HG03442 (cell line): ENCODE results near the gene RNASEH2A.

ENCODE experiments used
- ATAC-seq: cut with Tn5 transposase; IDR thresholded peaks from one replicate; pipeline ENCODE4 v1.9.1; 2021; ENCODE audit warnings: mild to moderate bottlenecking, moderate library complexity; ENCODE audit not compliant: unreplicated experiment

The RNASEH2A gene

GRCh38 chr19:12806242-12807081 is at the start of gene RNASEH2A:
TSS of gene RNASEH2A (plus strand) at chr19:12806584. CDS start at chr19:12806674, 90 bp downstream.
- ATAC-seq, result peak; percentile 65

GRCh38 chr19:12757544-12758274 is 48.7 kb upstream of the RNASEH2A start:
- ATAC-seq, result no peak

DNA sequence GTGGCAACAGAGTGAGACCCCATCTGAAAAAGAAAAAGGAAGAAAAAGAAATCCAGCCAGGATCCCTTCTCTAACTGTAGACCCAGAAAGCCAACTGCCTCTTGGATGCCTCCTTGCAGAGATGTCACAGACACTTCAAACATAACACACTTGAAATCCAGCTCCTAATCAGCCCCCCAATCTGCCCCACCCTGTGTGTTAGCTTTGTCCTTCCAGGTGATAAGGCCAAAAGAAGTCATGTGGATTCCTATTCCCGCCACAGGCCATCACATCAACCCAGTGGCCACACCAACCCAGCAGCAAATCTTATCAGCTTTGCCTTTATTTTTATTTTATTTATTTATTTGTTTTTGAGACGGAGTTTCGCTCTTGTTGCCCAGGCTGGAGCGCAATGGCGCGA is 46.7 kb upstream of the RNASEH2A start:
- no peak for ATAC-seq

- ATAC-seq, result no peak
Observed at GRCh38 chr19:12763100-12763499, 43.3 kb upstream of the RNASEH2A start.

DNA sequence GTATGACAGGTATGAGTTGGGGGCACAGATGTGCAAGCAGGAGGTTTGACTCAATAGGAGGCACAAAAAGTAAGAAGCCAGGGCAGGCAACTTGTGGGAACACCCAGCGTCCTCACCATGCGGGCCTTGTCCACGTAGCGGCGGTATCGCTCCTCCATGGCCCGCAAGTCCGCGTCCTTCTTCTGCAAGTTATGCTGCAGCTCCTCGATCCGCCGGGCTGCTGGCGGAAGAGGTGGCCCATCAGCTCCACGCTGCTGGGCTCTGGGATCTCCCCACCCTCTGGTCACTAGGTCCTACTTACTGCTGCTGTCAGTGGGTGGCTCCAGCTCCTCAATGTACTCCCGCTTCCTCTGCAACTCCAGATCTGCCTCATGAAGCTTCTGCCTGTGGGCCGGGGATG is 41.7 kb upstream of the RNASEH2A start:
- ATAC-seq, result no peak

GRCh38 chr19:12766051-12766521 is 40.3 kb upstream of the RNASEH2A start:
- no peak for ATAC-seq

- no peak for ATAC-seq
Observed at GRCh38 chr19:12767150-12767549, 39.2 kb upstream of the RNASEH2A start.

DNA sequence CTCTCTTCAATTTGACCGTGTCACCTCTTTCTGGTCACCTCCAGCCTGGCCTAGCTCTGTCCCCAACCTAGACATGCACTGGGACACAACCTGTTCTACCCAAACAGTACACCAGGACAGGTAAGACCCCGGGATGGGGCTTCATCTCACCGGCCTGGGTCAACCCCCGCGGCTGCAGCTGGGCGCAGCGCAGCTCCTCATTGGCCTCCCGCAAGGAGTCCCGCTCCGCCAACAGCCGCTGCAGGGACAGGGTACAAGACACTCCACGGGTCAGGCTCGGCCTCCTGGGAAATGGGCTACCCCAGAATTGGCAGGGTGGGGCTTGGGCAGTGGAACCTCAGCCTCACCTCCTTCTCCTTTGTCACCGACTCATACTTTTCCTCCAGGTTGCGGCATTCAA is 38.7 kb upstream of the RNASEH2A start:
- ATAC-seq, result no peak

DNA sequence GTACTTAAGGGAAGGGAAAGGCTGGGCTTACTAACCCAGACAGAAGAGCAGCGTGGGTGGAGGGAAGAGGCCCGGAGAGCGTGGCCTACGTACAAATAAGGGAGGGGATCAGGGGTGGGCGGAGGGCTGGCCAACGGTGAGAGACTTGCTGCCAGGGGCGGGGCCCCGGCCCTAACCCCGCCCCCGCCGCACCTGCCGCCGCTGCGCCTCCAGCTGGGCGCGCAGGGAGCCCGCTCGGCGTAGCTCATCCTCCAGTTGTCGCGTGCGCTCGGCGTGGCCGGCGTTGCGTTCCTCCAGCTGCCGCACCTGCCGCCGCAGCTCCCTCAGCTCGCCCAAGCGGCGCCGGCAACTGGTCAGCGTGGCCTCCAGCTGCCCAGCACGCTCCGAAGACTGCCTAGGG is 36.7 kb upstream of the RNASEH2A start:
- ATAC-seq, result no peak

- no peak for ATAC-seq
Observed at GRCh38 chr19:12770922-12771321, 35.5 kb upstream of the RNASEH2A start.

GRCh38 chr19:12772323-12772722 is 34.1 kb upstream of the RNASEH2A start:
- no peak for ATAC-seq

GRCh38 chr19:12773571-12773970 is 32.8 kb upstream of the RNASEH2A start:
- ATAC-seq, result no peak

- peak; percentile 15 for ATAC-seq
Observed at GRCh38 chr19:12774588-12775555, 31.5 kb upstream of the RNASEH2A start, which contains the start of gene HOOK2. TSS of gene HOOK2 (minus strand) at chr19:12775552. CDS start at chr19:12775449, 103 bp downstream.

DNA sequence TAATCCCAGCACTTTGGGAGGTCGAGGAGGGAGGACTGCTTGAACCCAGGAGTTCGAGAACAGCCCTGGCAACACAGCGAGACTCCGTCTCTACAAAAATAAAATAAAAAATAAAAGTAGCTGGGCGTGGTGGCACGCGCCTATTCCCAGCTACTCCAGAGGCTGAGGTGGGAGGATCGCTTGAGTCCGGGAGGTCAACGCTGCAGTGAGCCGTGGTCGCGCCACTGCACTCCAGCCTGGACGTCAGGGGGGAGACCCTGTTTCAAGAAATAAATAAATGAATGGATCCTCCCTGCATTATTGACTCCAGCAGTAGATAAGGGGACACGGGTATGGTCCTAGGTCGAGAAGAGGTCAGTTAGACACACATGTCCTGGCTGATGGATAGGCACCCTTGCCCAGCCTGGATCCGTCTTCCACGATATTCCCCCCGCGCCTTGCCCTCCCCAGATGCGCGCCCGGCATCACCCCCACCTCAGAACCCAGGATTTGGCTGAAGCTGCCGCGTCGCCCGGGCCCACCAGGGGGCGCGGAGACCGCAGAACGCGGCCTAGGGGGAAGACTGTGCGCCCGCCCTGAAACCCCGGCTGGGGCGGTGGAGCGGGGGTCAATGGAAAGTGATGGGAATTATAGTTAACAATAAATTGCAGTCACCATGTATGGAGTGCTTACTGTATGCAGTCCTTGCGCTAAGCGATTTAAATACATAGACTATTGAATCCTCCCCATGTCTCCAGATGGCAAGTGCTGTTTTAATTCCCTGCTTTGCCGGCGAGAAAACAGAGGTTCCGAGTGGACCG is 29.0 kb upstream of the RNASEH2A start:
- ATAC-seq, result no peak

GRCh38 chr19:12778017-12778904 is 28.1 kb upstream of the RNASEH2A start:
- no peak for ATAC-seq

DNA sequence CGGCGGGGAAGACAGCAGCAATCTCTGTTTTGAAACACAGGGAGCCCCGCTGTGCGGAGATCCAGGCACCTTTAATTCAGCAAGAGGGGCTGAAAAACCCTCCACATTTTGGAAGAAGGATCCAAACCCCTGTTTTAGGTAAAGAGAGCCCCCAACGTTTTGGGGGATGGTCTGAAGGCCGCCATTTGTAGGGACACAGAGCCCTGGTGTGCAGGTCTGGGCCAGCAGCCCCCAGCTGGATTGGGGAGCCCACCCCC is 27.6 kb upstream of the RNASEH2A start:
- no peak for ATAC-seq

- no peak for ATAC-seq
Observed at GRCh38 chr19:12779162-12779993, 27.0 kb upstream of the RNASEH2A start.

DNA sequence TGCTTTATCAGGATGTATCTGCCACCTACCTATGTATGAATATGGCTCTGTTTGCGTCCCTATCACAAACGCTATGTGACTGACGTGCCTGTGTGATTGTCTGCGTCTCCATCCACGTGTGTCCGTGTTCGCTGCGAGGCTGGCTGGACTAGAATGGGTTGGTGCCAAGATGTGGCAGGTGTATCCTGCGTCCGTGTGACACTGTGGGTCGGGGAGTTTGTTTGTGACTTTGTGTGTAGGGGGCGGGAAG is 24.3 kb upstream of the RNASEH2A start:
- ATAC-seq, result no peak
